Measurements from ENCODE around the gene ZNF808.

DNA sequence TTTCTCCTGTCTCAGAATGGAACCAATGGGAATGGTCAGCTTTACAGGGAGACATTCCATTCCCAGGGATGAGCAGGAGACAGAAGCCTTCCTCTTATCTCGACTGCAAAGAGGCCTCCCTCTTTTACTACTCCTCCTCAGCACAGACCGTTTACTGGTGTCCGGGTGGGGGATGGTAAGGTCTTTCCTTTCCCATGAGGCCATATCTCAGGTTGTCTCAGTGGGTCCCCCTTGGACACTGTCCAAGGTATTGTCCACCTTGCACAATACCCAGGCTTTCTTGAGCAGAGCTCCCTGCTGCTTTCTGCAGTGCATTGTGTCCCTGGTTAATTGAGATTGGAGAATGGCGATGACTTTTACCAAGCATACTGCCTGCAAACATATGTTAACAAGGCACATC, 7.5 kb upstream of the ZNF808 start:
- TF ChIP-seq, protein P1, sequence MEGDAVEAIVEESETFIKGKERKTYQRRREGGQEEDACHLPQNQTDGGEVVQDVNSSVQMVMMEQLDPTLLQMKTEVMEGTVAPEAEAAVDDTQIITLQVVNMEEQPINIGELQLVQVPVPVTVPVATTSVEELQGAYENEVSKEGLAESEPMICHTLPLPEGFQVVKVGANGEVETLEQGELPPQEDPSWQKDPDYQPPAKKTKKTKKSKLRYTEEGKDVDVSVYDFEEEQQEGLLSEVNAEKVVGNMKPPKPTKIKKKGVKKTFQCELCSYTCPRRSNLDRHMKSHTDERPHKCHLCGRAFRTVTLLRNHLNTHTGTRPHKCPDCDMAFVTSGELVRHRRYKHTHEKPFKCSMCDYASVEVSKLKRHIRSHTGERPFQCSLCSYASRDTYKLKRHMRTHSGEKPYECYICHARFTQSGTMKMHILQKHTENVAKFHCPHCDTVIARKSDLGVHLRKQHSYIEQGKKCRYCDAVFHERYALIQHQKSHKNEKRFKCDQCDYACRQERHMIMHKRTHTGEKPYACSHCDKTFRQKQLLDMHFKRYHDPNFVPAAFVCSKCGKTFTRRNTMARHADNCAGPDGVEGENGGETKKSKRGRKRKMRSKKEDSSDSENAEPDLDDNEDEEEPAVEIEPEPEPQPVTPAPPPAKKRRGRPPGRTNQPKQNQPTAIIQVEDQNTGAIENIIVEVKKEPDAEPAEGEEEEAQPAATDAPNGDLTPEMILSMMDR (IDR thresholded peaks at IDR 0.05) = no peak
- TF ChIP-seq RCOR1 (IDR thresholded peaks at IDR 0.05; ENCODE audit: low read length) (no peak), EP300 (IDR thresholded peaks at IDR 0.05; ENCODE audit: borderline replicate concordance in 1 of 2, low read depth in 1 of 2, low read length in 1 of 2) (no peak), EZH2phosphoT487 (IDR thresholded peaks at IDR 0.05; ENCODE audit: borderline replicate concordance, low read depth) (no peak), POLR2AphosphoS5 (IDR thresholded peaks at IDR 0.05; ENCODE audit: low read depth, low read length) (no peak), MXI1 (IDR thresholded peaks at IDR 0.05; ENCODE audit: low read depth, low read length) (no peak), TAF1 (IDR thresholded peaks at IDR 0.05; ENCODE audit: borderline replicate concordance, low read depth, low read length) (no peak), YY1 (IDR thresholded peaks at IDR 0.05; ENCODE audit: low read depth) (no peak), RAD21 (IDR thresholded peaks at IDR 0.05; ENCODE audit: low read length) (no peak), GATA2 (CRISPR knock-in tag; IDR thresholded peaks at IDR 0.05) (no peak), MEF2A (IDR thresholded peaks at IDR 0.05; ENCODE audit: borderline replicate concordance, low read depth) (no peak), SIN3A (IDR thresholded peaks at IDR 0.05; ENCODE audit: borderline replicate concordance, low read depth, low read length) (no peak)
- TF ChIP-seq, protein P2, sequence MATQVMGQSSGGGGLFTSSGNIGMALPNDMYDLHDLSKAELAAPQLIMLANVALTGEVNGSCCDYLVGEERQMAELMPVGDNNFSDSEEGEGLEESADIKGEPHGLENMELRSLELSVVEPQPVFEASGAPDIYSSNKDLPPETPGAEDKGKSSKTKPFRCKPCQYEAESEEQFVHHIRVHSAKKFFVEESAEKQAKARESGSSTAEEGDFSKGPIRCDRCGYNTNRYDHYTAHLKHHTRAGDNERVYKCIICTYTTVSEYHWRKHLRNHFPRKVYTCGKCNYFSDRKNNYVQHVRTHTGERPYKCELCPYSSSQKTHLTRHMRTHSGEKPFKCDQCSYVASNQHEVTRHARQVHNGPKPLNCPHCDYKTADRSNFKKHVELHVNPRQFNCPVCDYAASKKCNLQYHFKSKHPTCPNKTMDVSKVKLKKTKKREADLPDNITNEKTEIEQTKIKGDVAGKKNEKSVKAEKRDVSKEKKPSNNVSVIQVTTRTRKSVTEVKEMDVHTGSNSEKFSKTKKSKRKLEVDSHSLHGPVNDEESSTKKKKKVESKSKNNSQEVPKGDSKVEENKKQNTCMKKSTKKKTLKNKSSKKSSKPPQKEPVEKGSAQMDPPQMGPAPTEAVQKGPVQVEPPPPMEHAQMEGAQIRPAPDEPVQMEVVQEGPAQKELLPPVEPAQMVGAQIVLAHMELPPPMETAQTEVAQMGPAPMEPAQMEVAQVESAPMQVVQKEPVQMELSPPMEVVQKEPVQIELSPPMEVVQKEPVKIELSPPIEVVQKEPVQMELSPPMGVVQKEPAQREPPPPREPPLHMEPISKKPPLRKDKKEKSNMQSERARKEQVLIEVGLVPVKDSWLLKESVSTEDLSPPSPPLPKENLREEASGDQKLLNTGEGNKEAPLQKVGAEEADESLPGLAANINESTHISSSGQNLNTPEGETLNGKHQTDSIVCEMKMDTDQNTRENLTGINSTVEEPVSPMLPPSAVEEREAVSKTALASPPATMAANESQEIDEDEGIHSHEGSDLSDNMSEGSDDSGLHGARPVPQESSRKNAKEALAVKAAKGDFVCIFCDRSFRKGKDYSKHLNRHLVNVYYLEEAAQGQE (IDR thresholded peaks at IDR 0.05; ENCODE audit: low read depth, low read length) = no peak
- TF ChIP-seq, protein P3, sequence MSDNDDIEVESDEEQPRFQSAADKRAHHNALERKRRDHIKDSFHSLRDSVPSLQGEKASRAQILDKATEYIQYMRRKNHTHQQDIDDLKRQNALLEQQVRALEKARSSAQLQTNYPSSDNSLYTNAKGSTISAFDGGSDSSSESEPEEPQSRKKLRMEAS (IDR thresholded peaks at IDR 0.05; ENCODE audit: low read depth) = no peak
